Transverse colon (tissue), 4 donors: ENCODE results near the gene KCNK10.

Source experiments
- EP300 ChIP-seq: sonication (generic); formaldehyde crosslinking; IDR thresholded peaks from one replicate; pipeline ENCODE4 v1.6.1; 2017; ENCODE audit warnings: antibody characterized with exemption, low read depth
- POLR2A ChIP-seq: fragments of 450-650 bp; IDR thresholded peaks from one replicate; pipeline ENCODE4 v1.6.1; 2016; ENCODE audit warnings: antibody characterized with exemption, mild to moderate bottlenecking, moderate library complexity
- POLR2AphosphoS5 ChIP-seq, 3 donors: sonication (generic); formaldehyde crosslinking; IDR thresholded peaks; one replicate each; pipeline ENCODE4 v1.6.1; 2016; ENCODE audit warnings: antibody characterized with exemption in 3 of 3
- TF ChIP-seq, protein P1 (sequence below), 5 experiments: fragments of 200-600 bp in 3 of 5; fragments of 450-650 bp in 2 of 5; sonication (generic) in 3 of 5; IDR thresholded peaks; 1 replicate in 2 of 5; 2 replicates in 3 of 5; pipeline ENCODE4 v1.5.1; 2016 to 2017; ENCODE audit warnings: antibody characterized with exemption in 5 of 5, inconsistent platforms in 3 of 5, mild to moderate bottlenecking in 2 of 5, moderate library complexity in 1 of 5

DNA sequence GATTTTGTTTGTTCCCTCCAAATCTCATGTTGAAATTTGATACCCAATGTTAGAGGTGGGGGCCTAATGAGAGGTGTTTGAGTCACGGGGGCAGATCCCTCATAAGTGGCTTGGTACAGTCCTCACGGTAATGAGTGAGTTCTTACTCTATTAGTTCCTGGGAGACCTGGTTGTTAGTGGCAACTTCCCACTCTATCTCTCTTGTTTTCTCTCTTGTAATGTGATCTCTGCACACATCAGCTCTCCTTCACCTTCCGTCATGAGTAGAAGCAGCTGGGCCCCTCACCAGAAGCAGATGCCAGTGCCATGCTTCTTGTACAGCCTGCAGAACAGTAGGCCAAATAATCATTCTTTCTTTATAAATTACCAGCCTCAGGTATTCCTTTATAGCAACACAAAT is 29.6 kb upstream of the KCNK10 start:
- TF ChIP-seq, protein P1, sequence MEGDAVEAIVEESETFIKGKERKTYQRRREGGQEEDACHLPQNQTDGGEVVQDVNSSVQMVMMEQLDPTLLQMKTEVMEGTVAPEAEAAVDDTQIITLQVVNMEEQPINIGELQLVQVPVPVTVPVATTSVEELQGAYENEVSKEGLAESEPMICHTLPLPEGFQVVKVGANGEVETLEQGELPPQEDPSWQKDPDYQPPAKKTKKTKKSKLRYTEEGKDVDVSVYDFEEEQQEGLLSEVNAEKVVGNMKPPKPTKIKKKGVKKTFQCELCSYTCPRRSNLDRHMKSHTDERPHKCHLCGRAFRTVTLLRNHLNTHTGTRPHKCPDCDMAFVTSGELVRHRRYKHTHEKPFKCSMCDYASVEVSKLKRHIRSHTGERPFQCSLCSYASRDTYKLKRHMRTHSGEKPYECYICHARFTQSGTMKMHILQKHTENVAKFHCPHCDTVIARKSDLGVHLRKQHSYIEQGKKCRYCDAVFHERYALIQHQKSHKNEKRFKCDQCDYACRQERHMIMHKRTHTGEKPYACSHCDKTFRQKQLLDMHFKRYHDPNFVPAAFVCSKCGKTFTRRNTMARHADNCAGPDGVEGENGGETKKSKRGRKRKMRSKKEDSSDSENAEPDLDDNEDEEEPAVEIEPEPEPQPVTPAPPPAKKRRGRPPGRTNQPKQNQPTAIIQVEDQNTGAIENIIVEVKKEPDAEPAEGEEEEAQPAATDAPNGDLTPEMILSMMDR (IDR thresholded peaks at IDR 0.05): no peak
- TF ChIP-seq POLR2A: no peak
- no peak for TF ChIP-seq EP300
- TF ChIP-seq POLR2AphosphoS5 (IDR thresholded peaks at IDR 0.05): no peak
